Stimulated activated CD4-positive, alpha-beta T cell treated with anti-CD3 and anti-CD28 coated beads, Interleukin-2, amount 100 ng/mL, for 24 hours (primary cell): ENCODE measurements around the gene SMAD4.

Source experiments
- DNase-seq, 2 donors: peaks; one replicate each; pipeline ENCODE4 v3.0.0-alpha.2; 2020

Gene SMAD4

GRCh38 chr18:51021226-51021965 is 8.6 kb upstream of the SMAD4 start:
- no peak for DNase-seq

- no peak for DNase-seq
Observed at GRCh38 chr18:51025512-51025911, 4.5 kb upstream of the SMAD4 start.

GRCh38 chr18:51028201-51028805 is 1.7 kb upstream of the SMAD4 start:
- DNase-seq = no peak

GRCh38 chr18:51029378-51029693 is 677 bp upstream of the SMAD4 start:
- no peak for DNase-seq

- peak; percentile 72 to 73 for DNase-seq
Observed at GRCh38 chr18:51030537-51031258, 685 bp downstream of the SMAD4 start.

DNA sequence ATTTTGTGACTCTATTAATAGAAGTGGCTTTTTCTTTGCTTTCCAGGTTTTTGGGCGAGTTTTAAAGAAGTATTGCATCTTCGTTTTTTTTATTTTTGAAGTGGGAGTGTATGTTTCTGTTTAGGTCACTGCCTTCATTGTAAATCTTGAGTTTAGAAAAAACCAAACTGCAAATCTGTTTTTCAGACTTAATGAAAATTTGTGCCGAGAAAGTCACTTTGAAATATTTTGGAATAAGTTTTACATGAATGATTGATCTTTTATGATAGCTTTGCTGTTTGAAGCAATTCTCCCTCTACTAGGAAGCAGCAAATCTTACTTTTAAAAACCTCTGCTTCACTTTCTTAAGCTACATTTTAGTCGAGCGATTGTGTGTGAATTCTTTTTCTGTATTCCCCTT is 2.2 kb downstream of the SMAD4 start:
- no peak for DNase-seq

DNA sequence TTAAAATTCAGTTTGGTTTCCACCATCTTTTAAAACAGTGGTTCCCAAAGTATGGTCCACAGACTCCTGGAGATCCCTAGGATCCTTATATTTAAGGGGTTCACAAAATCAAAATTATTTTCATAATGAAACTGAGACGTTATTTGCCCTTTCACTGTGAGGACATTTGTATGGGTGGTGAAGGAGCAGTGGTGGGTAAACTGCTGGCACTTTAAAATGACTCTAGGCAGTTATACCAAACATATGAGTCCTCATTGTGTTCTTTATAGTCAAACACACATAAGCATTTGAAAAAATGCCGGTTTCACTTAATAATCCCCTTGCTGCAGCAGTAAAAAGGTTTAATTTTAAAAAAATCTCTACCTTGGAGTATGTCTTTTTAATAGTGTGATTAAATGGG is 7.2 kb downstream of the SMAD4 start:
- no peak for DNase-seq

- no peak for DNase-seq
Observed at GRCh38 chr18:51038110-51038509, 8.1 kb downstream of the SMAD4 start.

DNA sequence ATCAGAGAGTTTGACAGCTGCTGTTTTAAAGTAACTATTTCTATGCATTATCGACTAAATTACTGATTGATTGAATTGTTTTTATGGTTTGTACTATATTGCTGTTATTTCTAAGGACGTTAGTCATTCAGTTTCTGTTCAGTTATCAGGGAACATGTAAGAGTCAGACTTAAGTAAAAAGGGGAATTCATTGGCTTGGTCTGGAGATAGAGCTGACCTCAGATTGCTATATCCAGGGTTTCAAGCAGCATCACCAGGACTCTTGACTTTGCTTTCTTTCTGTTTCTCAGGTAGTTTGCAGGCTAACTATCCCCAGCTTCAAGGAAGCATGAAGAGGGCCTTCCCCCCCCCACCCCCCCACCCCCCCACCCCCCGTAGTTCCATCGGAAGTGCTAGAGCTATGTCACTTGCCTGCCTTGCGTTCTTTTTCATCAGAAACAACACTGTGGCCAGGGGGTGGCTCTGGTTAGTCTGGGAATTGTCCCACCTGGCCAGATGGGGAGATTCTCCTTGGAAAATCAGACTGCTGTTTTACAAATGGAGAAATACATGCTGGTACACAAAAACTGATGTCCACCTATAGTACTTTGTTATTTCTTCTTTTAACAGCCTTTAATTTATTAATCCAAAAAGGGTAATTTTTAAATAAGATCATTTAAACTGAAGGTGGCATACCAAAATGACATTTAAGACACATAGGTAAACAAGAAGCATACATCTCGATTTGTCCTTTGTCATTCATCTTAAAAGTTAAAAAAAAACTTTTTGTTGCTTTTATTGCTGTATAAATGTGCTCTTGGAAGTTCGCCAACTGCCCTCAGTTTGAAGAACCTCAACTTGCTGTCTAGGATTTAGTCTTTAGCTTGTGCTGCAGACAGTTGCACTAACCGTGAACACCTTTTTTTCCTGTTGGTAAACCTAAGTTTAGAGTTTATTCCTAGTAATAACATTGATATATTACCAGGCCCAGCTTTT is 9.4 kb downstream of the SMAD4 start:
- no peak for DNase-seq

DNA sequence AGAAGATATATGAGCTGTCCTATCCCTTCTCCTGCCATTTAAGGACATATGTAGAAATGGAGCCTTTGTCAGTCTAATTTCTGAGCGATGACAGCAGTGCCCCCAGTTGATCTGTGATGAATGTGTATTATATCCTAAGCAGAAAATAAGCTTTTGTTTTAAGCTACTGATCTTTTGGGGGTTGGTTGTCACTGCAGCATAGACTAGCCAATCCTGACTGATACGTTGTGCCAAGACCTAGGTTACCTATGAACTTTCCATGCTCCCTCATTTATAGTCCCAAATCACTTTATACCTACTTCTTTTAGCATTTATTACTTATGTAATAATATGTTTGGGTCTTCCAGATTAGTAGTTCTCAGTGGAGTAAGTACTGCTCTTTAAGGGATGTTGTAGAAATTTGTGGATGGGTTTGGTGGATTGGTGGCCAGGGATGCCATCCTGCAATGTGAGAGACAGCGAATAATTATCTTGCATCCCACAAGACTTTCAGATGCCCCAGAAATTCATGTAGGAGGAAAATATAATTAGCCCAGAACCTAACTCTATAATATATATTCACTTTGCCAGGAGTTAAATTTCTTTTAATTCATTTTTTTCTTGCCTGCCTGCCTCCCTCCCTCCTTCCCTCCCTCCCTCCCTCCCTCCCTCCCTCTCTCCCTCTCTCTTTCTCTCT is 11.8 kb downstream of the SMAD4 start:
- no peak for DNase-seq

DNA sequence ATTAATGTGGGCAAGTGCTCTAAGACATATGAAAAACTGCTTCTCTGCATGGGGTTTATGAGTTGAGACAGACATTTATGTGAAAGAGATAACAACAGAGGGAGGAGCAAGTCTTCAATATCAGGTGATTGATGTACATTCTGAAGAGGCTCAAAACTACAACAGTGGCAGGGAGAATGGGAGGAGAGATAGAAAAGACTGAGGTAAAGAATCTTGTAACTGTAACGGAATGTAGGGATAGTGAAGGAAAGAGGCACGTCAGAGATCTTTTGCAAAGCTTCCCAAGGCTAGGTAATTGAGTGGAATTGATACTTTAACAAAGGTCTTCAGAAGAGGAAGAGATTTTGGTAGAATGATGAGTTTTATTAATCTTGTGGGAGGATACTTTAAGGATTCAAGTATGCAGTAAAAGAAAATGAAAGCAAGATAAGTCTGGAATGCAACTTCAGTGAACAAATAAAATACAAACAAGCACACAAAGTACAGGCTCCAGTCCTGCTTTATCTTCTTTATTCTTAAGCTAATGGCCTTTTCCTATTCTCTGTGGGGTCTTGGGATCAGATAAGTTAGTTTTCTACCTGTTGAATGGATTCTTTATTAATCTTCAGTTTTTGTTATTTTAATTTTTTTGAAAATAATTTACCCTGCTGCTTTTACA is 15.0 kb downstream of the SMAD4 start:
- no peak for DNase-seq

DNA sequence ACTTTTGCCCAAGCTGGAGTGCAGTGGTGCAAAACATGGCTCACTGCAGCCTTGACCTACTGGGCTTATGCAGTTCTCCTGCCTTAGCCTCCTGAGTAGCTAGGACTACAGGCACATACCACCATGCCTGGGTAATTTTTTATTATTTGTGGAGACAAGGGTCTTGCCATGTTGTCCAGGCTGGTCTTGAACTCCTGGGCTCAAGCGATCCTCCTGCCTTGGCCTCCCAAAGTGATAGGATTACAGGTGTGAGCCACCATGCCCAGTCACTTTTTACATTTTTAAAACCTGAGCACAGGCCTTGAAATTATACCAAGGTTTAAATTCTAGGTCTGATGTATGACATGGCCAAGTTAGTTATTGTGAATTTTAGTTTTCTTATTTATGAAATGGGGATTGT is 18.2 kb downstream of the SMAD4 start:
- no peak for DNase-seq

DNA sequence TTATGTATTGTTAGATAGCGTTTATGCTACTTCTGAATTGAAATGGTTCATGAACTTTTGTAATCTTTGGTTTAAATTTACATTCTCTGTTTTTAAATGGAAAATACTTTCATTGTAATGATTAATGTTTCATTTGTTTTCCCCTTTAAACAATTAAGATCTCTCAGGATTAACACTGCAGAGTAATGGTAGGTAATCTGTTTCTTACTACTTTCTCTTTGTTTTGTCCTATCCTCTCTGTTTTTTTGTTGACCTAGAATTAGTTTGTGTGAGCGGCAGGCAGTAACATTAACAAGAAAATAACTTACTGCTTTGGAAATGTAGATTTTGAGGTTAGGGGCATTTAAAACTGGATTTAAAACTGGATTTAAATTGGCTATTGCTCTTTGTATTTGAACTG is 19.1 kb downstream of the SMAD4 start:
- no peak for DNase-seq

GRCh38 chr18:51051105-51051712 is 21.2 kb downstream of the SMAD4 start:
- no peak for DNase-seq

GRCh38 chr18:51053814-51054213 is 23.8 kb downstream of the SMAD4 start:
- DNase-seq = no peak

DNA sequence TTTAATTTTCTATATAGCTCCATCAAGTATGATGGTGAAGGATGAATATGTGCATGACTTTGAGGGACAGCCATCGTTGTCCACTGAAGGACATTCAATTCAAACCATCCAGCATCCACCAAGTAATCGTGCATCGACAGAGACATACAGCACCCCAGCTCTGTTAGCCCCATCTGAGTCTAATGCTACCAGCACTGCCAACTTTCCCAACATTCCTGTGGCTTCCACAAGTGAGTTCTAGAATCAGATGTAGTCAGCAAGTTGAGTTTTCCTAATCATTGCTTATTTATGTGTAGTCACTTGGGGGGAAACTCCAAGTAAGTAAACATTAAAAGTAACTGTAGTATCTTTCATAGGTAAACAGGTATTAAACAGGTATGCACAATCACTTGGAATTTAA is 24.8 kb downstream of the SMAD4 start:
- DNase-seq = no peak

GRCh38 chr18:51059969-51060368 is 30.0 kb downstream of the SMAD4 start:
- DNase-seq = no peak

DNA sequence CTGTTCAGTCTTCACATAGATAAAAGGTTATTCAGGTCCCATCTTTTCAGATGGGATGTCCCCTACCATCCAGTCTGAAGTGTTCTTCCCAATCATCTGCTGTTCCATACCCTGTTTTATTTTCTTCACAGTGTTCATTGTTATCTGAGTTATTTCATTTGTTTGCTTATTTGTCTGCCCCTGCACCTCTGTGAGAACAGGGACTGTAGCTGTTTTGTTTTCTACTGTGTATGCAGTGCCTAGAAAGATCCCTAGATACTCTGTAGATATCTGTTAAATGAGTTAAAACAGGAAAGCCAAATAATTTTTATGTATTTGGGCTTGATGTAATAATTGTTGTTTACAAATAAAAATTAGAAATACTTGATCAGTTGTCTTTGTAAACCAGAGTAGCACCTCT is 34.2 kb downstream of the SMAD4 start:
- DNase-seq = no peak

- DNase-seq = no peak
Observed at GRCh38 chr18:51066273-51066672, 36.3 kb downstream of the SMAD4 start.

DNA sequence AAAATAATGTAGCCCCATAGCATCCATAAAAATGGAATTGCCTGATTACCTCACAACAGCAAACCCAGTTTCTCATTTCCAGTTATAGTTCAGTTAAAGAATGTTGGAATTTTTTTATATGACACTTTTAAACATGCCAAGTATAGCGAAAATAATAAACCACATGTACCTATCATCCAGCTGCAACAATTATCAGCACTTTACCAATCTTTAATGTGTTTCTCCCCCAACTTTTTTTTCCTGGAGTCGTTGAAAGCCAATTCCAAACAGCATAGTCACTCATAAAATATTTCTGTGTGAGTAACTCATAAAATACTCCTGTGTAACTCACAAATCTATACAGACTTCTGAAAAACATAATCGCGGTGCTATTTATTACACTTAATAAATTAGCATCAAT is 38.1 kb downstream of the SMAD4 start:
- no peak for DNase-seq

DNA sequence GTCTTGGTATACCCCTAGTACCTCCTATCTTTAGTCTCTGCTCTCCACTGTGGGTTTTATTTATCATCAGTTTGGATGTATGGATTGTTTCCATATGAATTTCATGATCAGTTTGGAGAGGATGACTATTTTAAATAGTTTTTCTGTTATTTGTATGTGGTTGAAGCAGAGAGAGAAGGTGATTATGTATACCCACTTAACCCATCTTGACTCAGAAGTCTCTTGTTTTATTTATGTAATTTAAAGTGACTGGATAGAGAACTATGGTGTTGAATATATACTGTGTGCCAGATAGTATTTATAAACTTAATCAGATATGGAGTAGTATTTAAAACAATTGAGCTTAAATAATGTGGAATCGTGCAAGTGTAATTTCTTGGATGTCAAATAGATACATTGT is 39.9 kb downstream of the SMAD4 start:
- DNase-seq = no peak

- no peak for DNase-seq
Observed at GRCh38 chr18:51070545-51070944, 40.5 kb downstream of the SMAD4 start.
